Measurements from ENCODE around the gene FFAR1. TPM values are rescaled to one million over a fixed set of nuclear protein-coding genes. Genes with fewer than 3 reads are reported as not detected.

The FFAR1 gene
- polyA plus RNA-seq, 3 donors: 0.04 TPM; not detected in 2

DNA sequence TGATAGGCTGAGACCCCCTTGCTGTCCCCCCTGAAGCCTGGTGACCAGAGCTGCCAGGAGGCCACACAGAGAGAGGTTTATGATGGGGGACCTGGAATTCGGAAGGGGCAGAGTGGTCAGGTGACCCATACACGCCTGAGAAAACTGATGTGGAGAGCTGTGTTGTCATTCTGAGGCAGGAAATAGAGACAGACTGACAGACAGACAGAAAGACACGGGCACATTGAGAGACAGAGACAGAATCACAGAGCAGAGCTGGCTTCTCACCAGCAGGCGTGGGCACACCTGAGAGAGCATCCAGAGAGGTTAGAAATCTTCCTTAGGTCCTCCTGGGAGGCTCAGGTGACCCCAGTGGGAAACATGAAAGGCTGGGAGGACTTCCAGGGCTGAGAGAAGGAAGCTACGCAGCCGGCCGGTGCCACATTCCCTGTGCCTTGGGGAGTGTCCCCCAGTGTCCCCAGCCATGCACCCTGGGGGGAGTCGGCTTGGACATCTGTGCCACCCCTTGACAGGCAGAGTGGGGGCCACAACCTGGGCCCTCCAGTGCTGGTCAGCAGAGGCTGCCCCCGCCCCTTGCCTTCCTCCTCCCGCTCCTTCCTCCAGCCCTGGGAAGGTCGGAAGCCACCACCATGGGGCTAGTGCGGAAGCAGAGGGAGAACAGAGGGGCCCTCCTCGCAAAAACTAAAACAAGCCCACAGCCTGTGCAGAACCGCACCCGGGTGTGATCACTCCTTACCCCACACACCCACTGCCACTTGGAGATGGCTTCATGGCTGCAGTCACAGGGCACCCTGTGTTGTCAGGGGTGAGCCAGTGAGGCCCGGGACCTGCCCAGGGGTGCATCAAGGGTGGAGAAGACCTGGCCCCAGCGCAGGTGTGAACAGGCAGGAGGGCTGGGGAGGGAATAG, 2.2 kb downstream of the FFAR1 start:
- no peak overlapping the region for H3K27ac ChIP-seq (ENCODE audit: low read depth in 1 of 2, low read length in 2 of 2)
- intact Hi-C loops (cut with micrococcal nuclease): loop anchor here (5.0 to 10.0 kb wide), 4 partner anchors 45 to 155 kb away; partner anchors contain the start of gene KRTDAP (in 1 of the 2)

DNA sequence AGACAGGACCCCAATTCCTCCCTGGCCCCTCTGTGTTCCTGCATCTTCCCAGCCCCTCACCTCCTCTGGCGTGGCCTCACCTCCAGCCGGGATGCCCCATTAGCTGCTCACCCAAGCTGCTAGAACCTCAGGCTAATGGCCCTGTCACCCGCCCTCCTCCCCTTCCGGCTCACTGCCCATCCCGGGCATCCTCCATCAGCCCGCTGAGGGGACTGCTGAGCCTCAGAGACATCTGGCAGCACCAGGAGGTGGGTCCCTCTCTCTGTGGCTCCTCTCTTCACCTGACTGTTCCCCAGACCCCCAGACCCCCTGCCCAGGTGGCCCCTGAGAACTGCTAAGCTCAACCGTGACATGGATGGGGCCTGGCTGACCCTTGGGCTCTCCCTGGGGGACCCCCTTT, 2.9 kb downstream of the FFAR1 start:
- Histone ChIP-seq H2AFZ (ENCODE audit: insufficient read depth, low read depth, low read length, poor library complexity, severe bottlenecking) (no peak overlapping the region), H3K79me2 (ENCODE audit: insufficient read depth, low read length) (no peaks in the 10 kb centered on the region), H3K36me3 (replicated peaks in 1 of 2; ENCODE audit: control insufficient read depth in 1 of 2, insufficient read depth in 2 of 2, low read length in 2 of 2) (no peaks in the 10 kb centered on the region), H3K9ac (ENCODE audit: insufficient read depth, low read length, poor library complexity, severe bottlenecking) (no peak overlapping the region), H3K9me3 (replicated peaks in 1 of 2; ENCODE audit: control insufficient read depth in 1 of 2, insufficient read depth in 1 of 2, low read length in 2 of 2) (no peaks in the 10 kb centered on the region), H3K27ac (ENCODE audit: low read depth in 1 of 2, low read length in 2 of 2) (no peak overlapping the region), H3K4me1 (ENCODE audit: control insufficient read depth in 1 of 2, insufficient read depth in 2 of 2, low read length in 2 of 2) (peaks cover 43 to 48% of the 10 kb centered on the region in 2 donors), H3K4me3 (replicated peaks in 1 of 3; ENCODE audit: low read depth in 2 of 3, low read length in 3 of 3) (no peak overlapping the region), H3K27me3 (ENCODE audit: control insufficient read depth in 2 of 2, insufficient read depth in 2 of 2, low read length in 2 of 2) (no peaks in the 10 kb centered on the region), H3K4me2 (replicated peaks; ENCODE audit: extremely low read depth, low read length, poor library complexity, severe bottlenecking) (no peak overlapping the region), H4K20me1 (ENCODE audit: insufficient read depth, low read length) (no peaks in the 10 kb centered on the region)
- H3K27me3 Mint-ChIP-seq (ENCODE audit: low read depth in 3 of 3): peaks cover 1 to 15% (median 5%) of the 10 kb centered on the region in 3 donors
- WGBS (ENCODE audit: insufficient coverage): 91% methylated on average over 5 of the region's 7 CpGs
- no peak for DNase-seq
- H3K9me3 Mint-ChIP-seq: peaks cover 0 to 2% (median 0%) of the 10 kb centered on the region in 7 donors
- peak overlapping the region in 2 of 7 donors; percentile 58 to 60 for H3K27ac Mint-ChIP-seq
- H3K4me1 Mint-ChIP-seq: peaks cover 44% of the 10 kb centered on the region
- intact Hi-C loops (cut with micrococcal nuclease): loop anchor here (5.0 to 10.0 kb wide), 3 partner anchors 46 to 144 kb away; partner anchors contain the start of gene KRTDAP (in 1 of the 2)
- H3K36me3 Mint-ChIP-seq: peaks cover 4 to 5% of the 10 kb centered on the region in 2 donors
- TF ChIP-seq, protein P1, sequence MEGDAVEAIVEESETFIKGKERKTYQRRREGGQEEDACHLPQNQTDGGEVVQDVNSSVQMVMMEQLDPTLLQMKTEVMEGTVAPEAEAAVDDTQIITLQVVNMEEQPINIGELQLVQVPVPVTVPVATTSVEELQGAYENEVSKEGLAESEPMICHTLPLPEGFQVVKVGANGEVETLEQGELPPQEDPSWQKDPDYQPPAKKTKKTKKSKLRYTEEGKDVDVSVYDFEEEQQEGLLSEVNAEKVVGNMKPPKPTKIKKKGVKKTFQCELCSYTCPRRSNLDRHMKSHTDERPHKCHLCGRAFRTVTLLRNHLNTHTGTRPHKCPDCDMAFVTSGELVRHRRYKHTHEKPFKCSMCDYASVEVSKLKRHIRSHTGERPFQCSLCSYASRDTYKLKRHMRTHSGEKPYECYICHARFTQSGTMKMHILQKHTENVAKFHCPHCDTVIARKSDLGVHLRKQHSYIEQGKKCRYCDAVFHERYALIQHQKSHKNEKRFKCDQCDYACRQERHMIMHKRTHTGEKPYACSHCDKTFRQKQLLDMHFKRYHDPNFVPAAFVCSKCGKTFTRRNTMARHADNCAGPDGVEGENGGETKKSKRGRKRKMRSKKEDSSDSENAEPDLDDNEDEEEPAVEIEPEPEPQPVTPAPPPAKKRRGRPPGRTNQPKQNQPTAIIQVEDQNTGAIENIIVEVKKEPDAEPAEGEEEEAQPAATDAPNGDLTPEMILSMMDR (IDR thresholded peaks at IDR 0.05): no peak
- H3K4me3 Mint-ChIP-seq: no peak overlapping the region

More for the DNA sequence above, 2.2 kb downstream of the FFAR1 start:
- Histone ChIP-seq H3K27me3 (ENCODE audit: control insufficient read depth in 2 of 2, insufficient read depth in 2 of 2, low read length in 2 of 2) (no peaks in the 10 kb centered on the region), H3K4me3 (replicated peaks in 1 of 3; ENCODE audit: low read depth in 2 of 3, low read length in 3 of 3) (no peak overlapping the region), H4K20me1 (ENCODE audit: insufficient read depth, low read length) (no peaks in the 10 kb centered on the region), H2AFZ (ENCODE audit: insufficient read depth, low read depth, low read length, poor library complexity, severe bottlenecking) (no peak overlapping the region), H3K9me3 (replicated peaks in 1 of 2; ENCODE audit: control insufficient read depth in 1 of 2, insufficient read depth in 1 of 2, low read length in 2 of 2) (no peaks in the 10 kb centered on the region), H3K36me3 (replicated peaks in 1 of 2; ENCODE audit: control insufficient read depth in 1 of 2, insufficient read depth in 2 of 2, low read length in 2 of 2) (no peaks in the 10 kb centered on the region), H3K4me1 (ENCODE audit: control insufficient read depth in 1 of 2, insufficient read depth in 2 of 2, low read length in 2 of 2) (peaks cover 44 to 55% of the 10 kb centered on the region in 2 donors), H3K4me2 (replicated peaks; ENCODE audit: extremely low read depth, low read length, poor library complexity, severe bottlenecking) (no peak overlapping the region), H3K79me2 (ENCODE audit: insufficient read depth, low read length) (no peaks in the 10 kb centered on the region), H3K9ac (ENCODE audit: insufficient read depth, low read length, poor library complexity, severe bottlenecking) (no peak overlapping the region)
- H3K4me1 Mint-ChIP-seq: peaks cover 47% of the 10 kb centered on the region
- peak overlapping the region in 3 of 7 donors; percentile 43 to 56 (median 48) for H3K27ac Mint-ChIP-seq
- peaks cover 4 to 5% of the 10 kb centered on the region in 2 donors for H3K36me3 Mint-ChIP-seq
- H3K4me3 Mint-ChIP-seq: no peak overlapping the region
- peaks cover 1 to 17% (median 9%) of the 10 kb centered on the region in 3 donors for H3K27me3 Mint-ChIP-seq (ENCODE audit: low read depth in 3 of 3)
- TF ChIP-seq, protein P1 (IDR thresholded peaks at IDR 0.05): no peak
- H3K9me3 Mint-ChIP-seq: peaks cover 0 to 2% (median 0%) of the 10 kb centered on the region in 7 donors
- WGBS (ENCODE audit: insufficient coverage): 74% methylated on average over 8 of the region's 17 CpGs
- no peak for DNase-seq
